Stimulated activated effector memory CD8-positive, alpha-beta T cell treated with anti-CD3 and anti-CD28 coated beads, Interleukin-12 subunit alpha, Interleukin-12 subunit beta, amount 100 ng/mL, for 72 hours (primary cell): ENCODE measurements around the gene SLCO3A1.

Experiments used
- ATAC-seq: fragments of 150-1000 bp; cut with Tn5 transposase; 2 replicates; pipeline ENCODE4 v1.10.0; 2021
- DNase-seq, 2 donors: peaks; one replicate each; pipeline ENCODE4 v3.0.0; 2021 to 2022; ENCODE audit warnings: low spot score in 2 of 2
- H3K27ac Mint-ChIP-seq: one replicate; pipeline ENCODE4 v1.8.0; 2022; ENCODE audit warnings: mild to moderate bottlenecking, mixed read lengths
- H3K36me3 Mint-ChIP-seq: one replicate; pipeline ENCODE4 v1.8.0; 2022; ENCODE audit warnings: mild to moderate bottlenecking, mixed read lengths
- H3K4me1 Mint-ChIP-seq: one replicate; pipeline ENCODE4 v1.8.0; 2022; ENCODE audit warnings: mixed read lengths
- H3K4me3 Mint-ChIP-seq: one replicate; pipeline ENCODE4 v1.8.0; 2022; ENCODE audit warnings: mild to moderate bottlenecking, mixed read lengths
- H3K9me3 Mint-ChIP-seq: one replicate; pipeline ENCODE4 v1.8.0; 2022; ENCODE audit warnings: mixed read lengths

SLCO3A1 gene

DNA sequence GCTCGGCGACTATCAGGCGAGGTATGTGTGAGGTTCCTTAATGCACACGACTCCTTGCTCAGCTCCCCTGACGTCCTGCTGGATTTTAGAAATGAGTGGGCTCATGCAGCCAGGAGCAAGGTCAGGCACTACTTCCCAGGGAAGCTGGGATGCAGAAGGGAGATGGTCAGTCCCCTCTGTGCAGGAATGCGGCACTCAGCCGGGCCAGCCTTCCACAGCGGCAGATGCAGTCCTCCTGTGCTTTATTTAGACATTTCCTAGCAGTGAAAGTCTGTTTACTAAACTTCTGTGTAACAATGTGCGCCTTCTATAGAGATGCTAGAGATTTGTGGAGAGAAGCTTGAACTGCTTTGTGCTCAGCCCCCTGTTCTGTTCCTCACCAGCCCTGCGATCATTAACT, 252.1 kb downstream of the SLCO3A1 start:
- H3K4me3 Mint-ChIP-seq = no peak overlapping the region
- no peaks in the 10 kb centered on the region for H3K36me3 Mint-ChIP-seq
- DNase-seq (no peak), ATAC-seq (no peak)
- H3K4me1 Mint-ChIP-seq = peaks cover 26% of the 10 kb centered on the region
- H3K27ac Mint-ChIP-seq = peak overlapping the region; percentile 38
- H3K9me3 Mint-ChIP-seq = no peaks in the 10 kb centered on the region

DNA sequence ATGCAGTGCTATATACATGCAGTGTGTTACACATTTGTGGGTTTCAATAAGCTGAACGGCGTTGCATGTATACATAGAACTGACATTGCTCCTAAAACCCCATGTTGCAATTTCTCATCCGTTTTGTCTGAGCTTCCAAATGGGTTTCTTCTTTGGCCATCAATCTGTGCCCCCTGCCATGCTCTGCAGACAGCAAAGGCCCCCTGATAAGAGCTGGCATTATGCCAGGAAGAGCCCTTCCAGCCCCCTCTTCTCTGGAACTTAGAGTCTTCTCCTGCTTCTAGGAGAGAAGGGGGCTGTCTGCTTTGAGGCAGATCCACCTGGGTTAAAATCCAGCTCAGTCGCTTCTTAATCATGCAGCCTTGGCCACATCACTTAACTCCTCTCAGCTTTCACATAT, 254.0 kb downstream of the SLCO3A1 start:
- Mint-ChIP-seq H3K4me1 (peaks cover 21% of the 10 kb centered on the region), H3K4me3 (no peak overlapping the region), H3K36me3 (no peaks in the 10 kb centered on the region), H3K27ac (no peak overlapping the region), H3K9me3 (no peaks in the 10 kb centered on the region)
- ATAC-seq (no peak), DNase-seq (no peak)

DNA sequence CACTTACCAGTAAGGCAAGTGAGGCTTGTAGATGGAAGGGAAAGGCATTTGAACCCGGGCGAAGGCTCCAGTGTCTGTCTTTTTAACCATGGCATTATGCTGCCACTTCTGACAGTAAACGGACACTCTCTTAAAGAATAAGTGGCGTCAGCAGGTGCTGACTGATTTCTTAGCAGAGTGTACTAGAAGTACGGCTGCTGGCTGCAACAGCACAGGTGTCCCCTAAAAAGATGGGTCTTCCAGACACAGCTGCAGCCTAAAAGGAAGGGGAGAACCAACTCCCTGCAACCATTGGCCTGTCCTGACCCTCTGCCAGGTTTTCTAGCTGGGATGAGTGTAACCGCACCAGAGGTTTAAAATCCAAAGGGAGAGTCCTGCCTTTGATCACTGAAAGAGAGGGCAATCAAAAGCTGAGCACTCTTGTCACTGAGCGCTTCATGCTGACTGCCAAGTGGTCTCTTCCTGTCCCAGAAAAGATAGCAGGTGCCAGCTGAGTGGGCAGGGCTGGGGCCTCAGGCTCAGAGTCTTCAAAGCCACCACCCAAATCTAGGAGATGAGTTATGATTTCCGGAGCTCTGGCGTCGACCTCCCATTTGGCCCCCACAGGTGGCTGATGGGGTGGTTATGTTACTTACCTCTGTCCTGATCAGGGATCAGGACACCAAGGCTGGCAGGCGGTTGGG, 255.8 kb downstream of the SLCO3A1 start:
- peak overlapping the region; percentile 21 for H3K27ac Mint-ChIP-seq
- ATAC-seq (peak; percentile 34), DNase-seq (no peak)

DNA sequence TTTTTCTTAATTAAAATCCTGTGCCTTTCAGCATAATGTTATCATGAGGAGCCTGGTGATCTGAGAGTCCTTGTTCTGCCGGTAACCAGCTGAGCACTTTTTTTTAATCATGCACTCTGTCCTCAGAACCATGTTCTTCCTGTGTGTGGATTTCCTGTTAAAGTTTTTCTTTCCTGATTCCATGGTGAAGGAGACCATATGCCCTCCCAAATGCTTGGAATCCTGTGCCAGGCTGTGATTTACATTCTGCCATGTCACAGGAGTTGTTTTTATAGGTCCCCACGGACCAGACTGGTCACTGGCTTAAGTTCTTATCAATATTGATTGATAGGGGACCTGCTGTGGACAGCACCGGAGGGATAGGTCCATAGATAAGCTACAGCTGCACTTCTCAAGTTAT, 257.8 kb downstream of the SLCO3A1 start:
- peaks cover 21% of the 10 kb centered on the region for H3K4me1 Mint-ChIP-seq
- DNase-seq (no peak), ATAC-seq (no peak)
- H3K36me3 Mint-ChIP-seq = peaks cover 8% of the 10 kb centered on the region
- H3K27ac Mint-ChIP-seq = peak overlapping the region; percentile 64
- H3K9me3 Mint-ChIP-seq = no peaks in the 10 kb centered on the region
- H3K4me3 Mint-ChIP-seq = no peak overlapping the region

More for the DNA sequence above, 255.8 kb downstream of the SLCO3A1 start:
- no peak overlapping the region for H3K4me3 Mint-ChIP-seq
- peaks cover 21% of the 10 kb centered on the region for H3K4me1 Mint-ChIP-seq
- no peaks in the 10 kb centered on the region for H3K9me3 Mint-ChIP-seq
- H3K36me3 Mint-ChIP-seq = no peaks in the 10 kb centered on the region

DNA sequence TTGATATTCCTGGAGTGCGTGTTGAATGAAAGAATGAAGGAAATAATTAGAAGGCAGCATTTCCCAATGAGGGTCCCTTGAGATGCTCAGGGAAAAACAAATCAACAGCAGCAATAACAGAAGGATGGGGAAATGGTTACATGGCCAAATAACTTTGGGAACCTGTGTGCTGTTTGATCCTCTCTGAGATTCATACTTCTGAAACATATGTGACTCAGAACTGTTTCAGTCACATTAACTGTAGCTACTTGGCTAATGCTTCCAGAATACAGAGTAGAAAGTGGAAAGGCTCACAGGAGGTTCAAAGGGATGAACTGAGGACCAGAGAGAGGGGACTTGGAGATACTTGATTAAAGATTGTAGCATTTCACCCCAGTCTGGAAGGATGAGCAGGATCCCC, 258.2 kb downstream of the SLCO3A1 start:
- peak overlapping the region; percentile 64 for H3K27ac Mint-ChIP-seq
- peaks cover 21% of the 10 kb centered on the region for H3K4me1 Mint-ChIP-seq
- H3K36me3 Mint-ChIP-seq = peaks cover 8% of the 10 kb centered on the region
- no peak for ATAC-seq
- H3K4me3 Mint-ChIP-seq = no peak overlapping the region
- DNase-seq = no peak
- H3K9me3 Mint-ChIP-seq = no peaks in the 10 kb centered on the region

DNA sequence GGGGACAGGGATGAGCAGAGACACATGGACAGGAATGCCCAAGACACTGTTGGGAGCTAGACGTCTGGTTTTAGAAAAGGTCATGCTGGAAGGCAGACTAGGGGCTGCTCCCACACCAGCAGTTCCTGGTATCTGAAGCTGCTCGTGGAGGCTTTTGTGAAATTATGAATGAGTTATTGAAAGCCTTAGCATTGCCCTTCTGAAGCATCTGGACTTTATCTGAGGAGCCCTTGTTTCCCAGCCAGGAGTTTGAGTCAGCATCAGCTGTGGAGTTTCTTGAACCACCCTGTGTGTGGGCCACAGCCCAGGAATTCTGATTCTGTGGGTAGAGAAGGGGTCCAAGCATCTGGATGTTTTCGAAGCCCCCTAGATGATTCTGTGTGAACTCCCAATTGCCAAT, 258.7 kb downstream of the SLCO3A1 start:
- peaks cover 21% of the 10 kb centered on the region for H3K4me1 Mint-ChIP-seq
- H3K36me3 Mint-ChIP-seq = peaks cover 8% of the 10 kb centered on the region
- no peak for ATAC-seq
- H3K27ac Mint-ChIP-seq = peak overlapping the region; percentile 64
- no peak for DNase-seq
- no peaks in the 10 kb centered on the region for H3K9me3 Mint-ChIP-seq
- H3K4me3 Mint-ChIP-seq = no peak overlapping the region

DNA sequence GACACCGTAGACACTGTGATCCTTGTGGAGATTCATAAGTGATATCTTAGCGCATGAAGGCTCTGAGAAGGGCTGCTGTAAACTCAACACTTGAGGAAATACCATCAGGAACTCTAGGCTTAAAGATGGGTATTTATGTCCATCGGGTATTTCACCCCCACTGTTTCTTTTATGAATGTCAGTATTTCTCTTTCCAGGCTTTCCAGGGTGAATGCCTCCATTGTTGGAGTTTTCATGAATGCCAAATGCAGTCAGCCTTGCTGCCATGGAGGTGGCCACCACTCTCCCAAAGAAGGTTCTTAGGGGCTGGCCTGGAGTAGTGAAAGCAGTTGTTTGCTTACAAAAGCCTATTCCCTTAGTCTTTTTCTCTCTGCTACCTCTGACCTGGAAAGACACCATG, 259.2 kb downstream of the SLCO3A1 start:
- DNase-seq = no peak
- ATAC-seq = no peak

DNA sequence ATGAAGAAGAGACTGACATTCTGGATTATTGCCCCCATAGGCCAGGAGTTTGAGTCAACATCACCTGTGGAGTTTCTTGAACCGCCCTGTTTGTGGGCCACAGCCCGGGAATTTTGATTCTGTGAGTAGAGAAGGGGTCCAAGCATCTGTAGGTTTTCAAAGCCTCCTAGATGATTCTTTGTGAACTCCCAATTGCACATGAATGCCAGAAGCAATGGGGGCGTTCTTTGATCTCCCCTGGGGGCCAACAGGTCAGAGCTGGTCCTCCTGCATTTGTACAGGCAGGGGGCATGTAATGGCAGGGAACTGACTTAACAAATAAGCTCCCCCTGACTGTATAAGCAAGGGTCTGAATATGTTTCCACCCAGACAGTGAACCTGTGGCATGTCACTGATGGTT, 260.3 kb downstream of the SLCO3A1 start:
- DNase-seq = no peak
- ATAC-seq = no peak
- Mint-ChIP-seq H3K4me3 (no peak overlapping the region), H3K36me3 (peaks cover 8% of the 10 kb centered on the region), H3K4me1 (peaks cover 12% of the 10 kb centered on the region), H3K9me3 (no peaks in the 10 kb centered on the region), H3K27ac (no peak overlapping the region)

More for the DNA sequence above, 259.2 kb downstream of the SLCO3A1 start:
- H3K27ac Mint-ChIP-seq = no peak overlapping the region
- H3K36me3 Mint-ChIP-seq = peaks cover 8% of the 10 kb centered on the region
- H3K4me3 Mint-ChIP-seq = no peak overlapping the region
- no peaks in the 10 kb centered on the region for H3K9me3 Mint-ChIP-seq
- peaks cover 21% of the 10 kb centered on the region for H3K4me1 Mint-ChIP-seq

DNA sequence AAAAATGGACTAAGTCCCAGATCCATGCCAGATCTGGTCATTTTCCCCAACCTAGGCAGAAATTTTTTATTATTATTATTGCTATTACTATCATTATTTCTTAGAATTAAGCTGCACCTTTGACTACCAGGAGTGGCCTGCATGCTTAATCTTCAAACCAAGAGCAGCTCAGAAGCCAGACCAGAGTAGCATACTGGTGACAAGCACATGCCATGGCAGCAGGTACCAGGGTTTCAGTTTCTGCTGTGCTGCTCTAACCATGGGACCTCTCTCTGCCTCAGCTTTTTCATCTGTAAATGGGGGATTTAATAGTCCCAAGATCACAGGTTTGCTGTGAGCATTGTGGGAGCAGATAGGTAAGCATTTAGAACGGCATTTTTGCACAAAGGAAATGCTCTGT, 262.3 kb downstream of the SLCO3A1 start:
- Mint-ChIP-seq H3K9me3 (no peaks in the 10 kb centered on the region), H3K4me1 (peaks cover 10% of the 10 kb centered on the region), H3K27ac (no peak overlapping the region), H3K36me3 (peaks cover 8% of the 10 kb centered on the region), H3K4me3 (no peak overlapping the region)
- ATAC-seq (no peak), DNase-seq (no peak)

DNA sequence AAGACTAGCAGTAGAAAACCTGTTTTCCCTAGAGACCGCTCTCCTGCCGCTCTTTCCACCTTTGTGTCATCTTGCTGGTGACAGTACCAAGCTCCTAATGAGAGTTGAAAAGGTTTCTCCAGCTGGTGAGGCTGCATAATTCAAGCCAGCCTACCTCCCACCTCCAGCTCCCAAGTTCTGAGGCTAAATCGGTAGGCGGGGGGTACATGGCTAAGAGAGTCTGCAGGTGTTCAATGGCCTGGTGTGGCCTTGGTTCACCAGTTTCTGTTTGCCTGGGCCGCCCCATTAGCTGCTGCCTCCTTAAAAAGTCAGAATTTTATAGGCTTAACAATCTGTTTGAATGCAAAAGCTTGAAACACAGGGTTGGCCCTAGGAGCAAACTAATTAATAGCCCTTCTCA, 262.8 kb downstream of the SLCO3A1 start:
- Mint-ChIP-seq H3K27ac (no peak overlapping the region), H3K9me3 (peaks cover under 1% of the 10 kb centered on the region), H3K36me3 (peaks cover 11% of the 10 kb centered on the region), H3K4me3 (no peak overlapping the region), H3K4me1 (peaks cover 14% of the 10 kb centered on the region)
- ATAC-seq (no peak), DNase-seq (no peak)

DNA sequence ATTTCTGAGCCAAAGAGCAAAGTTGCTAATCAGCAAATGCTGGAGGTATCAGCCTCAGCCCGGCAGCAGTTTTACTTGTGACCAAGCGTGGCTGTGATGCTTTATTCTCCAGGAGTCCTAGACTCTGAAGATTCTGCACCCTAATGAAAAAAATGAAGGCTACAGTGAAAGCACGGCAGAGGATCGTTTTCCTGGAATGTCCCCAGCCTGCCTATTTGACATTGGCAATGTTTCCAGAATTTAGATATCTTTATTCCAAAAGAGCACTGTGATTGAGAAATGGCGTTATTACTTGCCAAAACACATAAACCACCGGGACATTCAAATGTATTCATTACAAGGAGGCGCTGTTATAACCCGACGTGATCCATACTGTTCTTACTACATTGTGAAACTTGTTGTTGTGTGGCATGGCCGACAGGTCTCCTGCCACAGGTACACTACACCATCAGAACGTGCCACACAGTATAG, 263.8 kb downstream of the SLCO3A1 start:
- peaks cover 6% of the 10 kb centered on the region for H3K9me3 Mint-ChIP-seq

DNA sequence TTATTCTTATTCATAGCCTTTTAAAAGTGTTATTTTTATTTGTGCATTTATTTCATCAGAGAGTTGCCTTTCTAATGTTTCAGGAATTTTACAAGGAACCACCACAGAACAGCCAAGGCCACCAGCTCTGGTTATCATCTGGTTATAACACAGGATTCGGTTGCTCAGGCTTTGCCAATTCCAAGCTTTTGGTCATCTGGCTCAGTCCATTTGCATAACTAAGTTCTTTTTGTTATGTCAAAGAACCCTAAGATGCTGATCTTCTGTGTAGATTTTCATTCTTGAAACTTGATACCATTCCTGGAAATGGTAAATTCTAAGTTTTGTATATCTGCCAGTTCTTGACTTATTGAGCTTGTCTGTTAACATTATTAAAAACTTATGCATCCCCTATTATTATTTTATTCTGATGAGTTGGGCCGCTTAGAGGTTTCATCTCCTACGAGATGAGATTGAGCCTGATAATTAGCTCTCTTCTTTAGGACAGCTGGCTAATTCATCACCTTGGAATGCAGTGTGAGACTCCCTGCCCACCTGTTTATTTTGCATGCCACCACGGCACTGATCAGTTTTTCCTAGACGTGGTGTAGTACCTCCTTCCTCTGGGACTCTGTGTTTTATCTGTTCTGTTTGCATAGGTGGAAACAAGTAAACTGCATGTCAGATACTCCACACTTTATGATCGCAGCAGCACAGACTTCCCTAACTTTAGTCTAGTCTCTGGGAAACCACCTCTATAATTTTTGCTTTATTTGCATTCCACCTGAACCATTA, 264.8 kb downstream of the SLCO3A1 start:
- DNase-seq (no peak), ATAC-seq (no peak)
- Mint-ChIP-seq H3K36me3 (peaks cover 18% of the 10 kb centered on the region), H3K4me1 (peaks cover 14% of the 10 kb centered on the region), H3K4me3 (no peak overlapping the region), H3K27ac (no peak overlapping the region), H3K9me3 (peaks cover 6% of the 10 kb centered on the region)

More for the DNA sequence above, 263.8 kb downstream of the SLCO3A1 start:
- H3K36me3 Mint-ChIP-seq = peaks cover 18% of the 10 kb centered on the region
- no peak overlapping the region for H3K4me3 Mint-ChIP-seq
- H3K27ac Mint-ChIP-seq = no peak overlapping the region
- DNase-seq = no peak
- H3K4me1 Mint-ChIP-seq = peaks cover 14% of the 10 kb centered on the region
- ATAC-seq = no peak

DNA sequence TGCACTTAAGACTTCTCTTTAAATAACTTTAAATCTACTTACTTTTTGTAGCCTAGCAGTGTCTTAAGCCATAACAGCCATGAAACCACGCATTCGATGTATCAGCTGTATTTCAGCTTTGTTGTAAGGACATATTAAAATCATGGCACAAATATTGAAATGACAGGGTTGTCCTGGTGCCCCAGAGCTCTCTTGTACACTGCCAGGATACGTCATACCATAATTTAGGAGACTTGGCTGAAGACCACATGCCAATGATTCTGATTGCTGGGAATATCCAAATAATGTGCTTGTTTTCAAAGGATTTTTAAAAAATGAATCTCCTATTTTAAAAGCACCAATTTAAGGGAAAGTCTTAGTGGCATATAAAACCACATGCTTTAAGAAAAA, 265.4 kb downstream of the SLCO3A1 start:
- Mint-ChIP-seq H3K9me3 (peaks cover 6% of the 10 kb centered on the region), H3K27ac (no peak overlapping the region), H3K4me1 (peaks cover 14% of the 10 kb centered on the region), H3K36me3 (peaks cover 18% of the 10 kb centered on the region), H3K4me3 (no peak overlapping the region)
- no peak for ATAC-seq
- no peak for DNase-seq

DNA sequence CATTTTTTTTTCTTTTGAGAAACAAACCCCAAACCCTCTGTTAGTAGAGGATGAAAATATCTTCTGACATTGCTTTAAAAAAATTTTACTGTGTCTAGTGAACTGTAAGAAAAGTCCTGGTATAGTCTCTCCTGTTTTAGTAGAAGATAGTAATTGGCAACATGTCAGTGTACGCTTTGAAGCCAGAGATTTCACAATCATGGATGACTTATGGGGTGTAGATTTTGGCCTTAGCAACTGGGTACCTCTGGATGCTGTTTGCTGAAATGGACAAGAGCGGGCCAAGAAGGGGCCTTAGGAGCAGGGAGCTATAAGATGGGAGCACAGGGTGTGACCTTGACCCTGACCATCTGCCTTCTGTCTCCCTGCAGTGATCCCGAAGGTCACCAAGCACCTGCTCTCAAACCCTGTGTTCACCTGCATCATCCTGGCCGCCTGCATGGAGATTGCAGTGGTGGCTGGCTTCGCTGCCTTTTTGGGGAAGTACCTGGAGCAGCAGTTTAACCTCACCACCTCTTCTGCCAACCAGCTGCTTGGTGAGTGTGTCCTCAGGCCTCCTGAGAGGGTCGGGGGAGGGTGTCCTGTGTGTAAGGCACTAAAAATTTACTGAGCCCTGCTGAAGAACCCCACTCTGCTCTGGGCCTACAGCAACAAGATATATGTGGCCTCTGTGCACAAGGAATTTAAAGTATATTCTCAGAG, 266.7 kb downstream of the SLCO3A1 start:
- peaks cover 18% of the 10 kb centered on the region for H3K36me3 Mint-ChIP-seq
- H3K27ac Mint-ChIP-seq = peak overlapping the region; percentile 9
- ATAC-seq = no peak

DNA sequence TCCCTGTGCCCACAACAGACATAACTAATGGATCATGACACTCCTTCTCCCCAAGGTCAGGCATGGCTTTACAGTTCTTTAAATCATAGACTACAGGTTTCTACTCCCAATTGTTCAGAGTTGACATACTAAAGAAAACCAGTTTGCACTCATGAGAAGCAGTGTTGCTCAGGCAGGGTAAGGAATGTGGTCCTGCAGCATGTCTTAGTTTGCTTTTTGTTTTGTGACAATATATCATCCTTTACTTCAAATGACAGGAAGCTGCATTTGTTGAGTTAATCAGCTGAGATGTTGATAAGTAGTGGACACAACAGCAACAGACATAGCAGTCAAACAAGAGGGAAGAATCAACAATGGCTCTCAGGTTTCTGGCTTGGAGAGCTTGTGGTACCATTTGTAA, 267.5 kb downstream of the SLCO3A1 start:
- Mint-ChIP-seq H3K4me1 (peaks cover 14% of the 10 kb centered on the region), H3K9me3 (peaks cover 6% of the 10 kb centered on the region), H3K27ac (peak overlapping the region; percentile 9), H3K4me3 (no peak overlapping the region), H3K36me3 (peaks cover 11% of the 10 kb centered on the region)
- ATAC-seq (no peak), DNase-seq (no peak)

More for the DNA sequence above, 266.7 kb downstream of the SLCO3A1 start:
- H3K4me1 Mint-ChIP-seq = peaks cover 14% of the 10 kb centered on the region
- H3K9me3 Mint-ChIP-seq = peaks cover 6% of the 10 kb centered on the region
- no peak for DNase-seq
- no peak overlapping the region for H3K4me3 Mint-ChIP-seq
